NB4 (cell line): ENCODE results near the gene ARHGAP24.

Source experiments
- CTCF ChIP-seq: IDR thresholded peaks from one replicate; pipeline ENCODE4 v1.5.1; 2012; ENCODE audit warnings: low read depth, low read length
- MAX ChIP-seq: IDR thresholded peaks from 2 replicates; pipeline ENCODE4 v1.6.1; 2011; ENCODE audit warnings: low read depth, low read length
- POLR2A ChIP-seq: IDR thresholded peaks from 2 replicates; pipeline ENCODE4 v1.6.1; 2011; ENCODE audit warnings: mild to moderate bottlenecking; ENCODE audit not compliant: insufficient read length; ENCODE audit errors: extremely low read depth

- TF ChIP-seq CTCF (no peak), MAX (no peak), POLR2A (no peak)
Observed at GRCh38 chr4:85514783-85515182, 39.8 kb downstream of the ARHGAP24 start.
